HPDE6-E6E7 (cell line): ENCODE results near the gene RAN.
"Not testable (repeated sequence)": the region's sequence is repeated elsewhere in the genome, so short reads cannot be mapped to it uniquely, and the experiment has no call there.

Experiments
- DNase-seq: peaks from one replicate; pipeline ENCODE4 v3.0.0; 2011; ENCODE audit warnings: missing footprints; ENCODE audit errors: extremely low spot score

The RAN gene

DNA sequence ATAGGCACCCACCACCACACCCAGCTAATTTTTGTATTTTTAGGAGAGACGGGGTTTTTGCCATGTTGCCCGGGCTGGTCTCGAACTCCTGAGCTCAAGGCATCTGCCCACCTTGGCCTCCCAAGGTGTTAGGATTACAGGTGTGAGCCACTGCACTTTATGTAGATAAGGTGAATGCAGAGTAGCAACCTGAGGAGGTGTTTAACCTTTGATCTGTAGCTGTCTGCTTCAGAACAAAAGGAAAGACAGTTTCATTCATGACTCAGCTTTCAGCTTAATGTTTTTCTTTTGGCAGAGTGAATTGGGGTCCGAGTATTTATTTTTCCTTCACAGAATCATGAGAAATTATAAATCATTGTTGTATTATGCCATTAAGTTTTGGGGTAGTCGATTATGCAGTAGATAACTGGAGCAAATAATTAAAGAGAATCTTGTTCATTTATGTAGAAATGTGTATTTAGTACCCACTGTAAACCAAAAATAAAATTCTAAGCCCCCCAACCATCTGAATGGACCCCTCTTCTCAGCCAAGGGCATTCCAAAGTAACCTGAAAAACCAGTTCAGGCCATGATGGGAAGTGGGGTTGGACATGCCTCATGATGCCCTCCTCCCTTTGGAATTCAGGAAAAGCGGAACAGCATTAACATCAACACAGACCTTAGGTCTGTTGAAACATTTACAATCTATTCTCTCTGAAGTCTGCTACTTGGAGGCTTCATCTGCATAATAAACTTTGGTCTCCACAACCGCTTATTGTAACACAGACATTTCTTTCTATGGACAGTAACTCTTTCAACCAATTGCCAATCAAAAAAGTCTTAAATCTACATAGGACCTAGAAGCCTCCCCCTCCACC lies 22.1 kb upstream of the RAN start:
- DNase-seq: no peak

DNA sequence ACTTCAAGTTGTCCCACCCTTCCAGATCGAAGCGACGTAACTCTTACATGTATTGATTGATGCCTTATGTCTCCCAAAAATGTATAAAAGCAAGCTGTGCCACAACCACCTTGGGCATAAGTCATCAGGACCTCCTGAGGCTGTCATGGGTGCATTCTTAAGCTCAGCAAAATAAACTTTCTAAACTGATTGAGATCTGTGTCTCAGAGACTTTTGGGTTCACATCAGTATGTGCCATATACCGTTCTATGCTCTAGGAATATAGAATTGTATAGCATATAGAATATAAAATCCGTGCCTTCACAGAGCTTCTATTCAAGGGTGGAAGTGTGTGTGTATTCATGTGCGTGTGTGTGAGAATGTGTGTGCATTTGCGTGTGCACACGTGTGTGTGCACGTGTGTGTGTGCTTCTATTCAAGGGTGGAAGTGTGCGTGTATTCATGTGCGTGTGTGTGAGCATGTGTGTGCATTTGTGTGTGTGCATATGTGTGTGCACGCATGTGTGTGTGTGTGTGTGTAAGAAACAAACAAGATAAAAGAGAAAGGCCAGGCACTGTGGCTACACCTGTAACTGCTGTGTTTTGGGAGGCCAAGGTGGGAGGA lies 21.3 kb upstream of the RAN start:
- DNase-seq: no peak

DNA sequence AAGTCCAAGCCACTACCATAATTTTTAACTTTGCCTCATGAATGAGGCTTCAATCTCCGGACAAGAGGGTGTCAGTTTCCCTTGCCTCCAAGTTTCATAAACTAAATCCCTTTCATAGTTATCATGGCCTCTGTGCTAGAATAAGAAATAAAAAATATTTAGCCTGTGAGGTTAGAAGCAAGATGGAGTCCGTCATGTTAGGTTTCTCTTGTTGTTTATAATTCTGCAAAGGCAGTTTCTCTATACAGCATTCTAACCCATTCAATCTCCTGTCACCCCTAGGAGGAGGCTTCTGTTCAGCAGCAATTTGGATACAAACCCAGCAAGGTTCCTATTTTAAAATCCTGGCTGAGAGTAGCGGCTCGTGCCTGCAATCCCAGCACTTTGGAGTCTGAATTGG lies 15.8 kb upstream of the RAN start:
- no peak for DNase-seq

DNA sequence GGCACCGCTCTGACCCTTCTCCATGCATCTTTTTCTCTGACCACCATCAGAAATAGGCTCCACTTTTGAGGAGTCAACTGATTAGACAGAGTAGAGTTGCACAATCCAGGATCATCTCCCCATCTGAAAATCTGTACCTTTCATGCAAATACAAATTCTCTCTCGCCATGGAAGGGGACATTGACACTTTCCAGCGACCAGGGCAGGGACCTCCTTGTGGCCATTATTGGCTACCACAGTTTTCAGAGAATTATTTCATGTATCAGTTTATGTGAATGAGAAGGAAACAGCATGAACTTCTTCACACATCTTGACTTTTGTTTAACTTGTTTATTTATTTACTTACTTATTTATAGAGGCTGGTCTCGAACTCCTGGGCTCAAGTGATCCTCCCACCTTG lies 13.8 kb upstream of the RAN start:
- no peak for DNase-seq

DNA sequence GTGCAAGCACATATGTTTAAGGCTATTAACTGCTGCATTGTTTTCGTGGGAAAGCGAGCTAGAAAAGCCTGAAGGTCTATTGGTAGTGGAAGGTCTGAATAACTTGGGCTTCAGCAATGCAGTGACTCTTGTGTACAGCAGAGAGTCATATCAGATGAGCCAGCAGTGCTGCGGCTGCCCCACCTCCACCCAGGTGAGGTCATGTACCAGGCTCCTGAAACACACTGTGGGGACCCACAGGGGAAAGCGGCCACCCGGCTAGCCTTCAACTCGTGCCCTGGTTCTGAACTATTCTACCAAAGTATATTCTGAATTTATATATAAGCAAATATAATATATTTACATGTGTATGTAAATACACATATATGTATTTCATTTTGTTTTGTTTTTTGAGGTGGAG lies 12.7 kb upstream of the RAN start:
- DNase-seq: no peak

DNA sequence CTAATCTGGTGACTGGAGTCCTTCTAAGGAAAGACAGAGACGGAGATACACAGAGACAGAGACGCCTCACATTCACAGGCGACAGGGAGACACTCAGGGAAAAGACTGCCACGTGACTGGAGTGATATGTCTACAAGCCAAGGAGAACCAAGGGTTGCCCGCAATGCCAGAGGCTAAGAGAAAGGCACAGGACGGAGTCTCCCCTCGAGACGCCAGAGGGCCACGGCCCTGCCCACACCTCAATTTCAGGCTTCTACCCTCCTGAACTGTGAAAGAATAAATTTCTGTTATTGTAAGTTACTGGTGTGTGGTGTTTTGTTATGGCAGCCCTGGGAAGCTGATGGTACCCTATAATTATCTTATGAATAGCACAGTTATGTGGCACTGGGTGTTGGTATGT lies 11.6 kb upstream of the RAN start:
- no peak for DNase-seq

DNA sequence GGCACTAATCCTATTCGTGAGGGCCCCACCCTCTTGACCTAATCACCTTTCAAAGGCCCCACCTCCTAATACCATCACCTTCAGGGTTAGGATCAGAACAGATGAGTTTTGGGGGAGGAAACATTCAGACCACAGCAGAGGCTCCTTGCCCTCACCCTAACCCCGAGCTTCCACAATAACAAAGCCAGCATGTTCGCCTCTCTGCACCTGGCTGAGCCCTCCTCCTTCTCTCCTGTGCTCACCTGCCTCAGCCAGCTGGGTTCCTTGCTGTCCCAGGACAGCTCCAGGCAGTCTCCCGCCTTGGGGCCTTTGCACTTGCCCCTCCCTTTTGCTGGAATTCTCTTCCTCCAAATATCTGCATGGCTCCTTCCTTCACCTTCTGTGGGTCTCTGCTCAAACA lies 9.7 kb upstream of the RAN start:
- DNase-seq: no peak

DNA sequence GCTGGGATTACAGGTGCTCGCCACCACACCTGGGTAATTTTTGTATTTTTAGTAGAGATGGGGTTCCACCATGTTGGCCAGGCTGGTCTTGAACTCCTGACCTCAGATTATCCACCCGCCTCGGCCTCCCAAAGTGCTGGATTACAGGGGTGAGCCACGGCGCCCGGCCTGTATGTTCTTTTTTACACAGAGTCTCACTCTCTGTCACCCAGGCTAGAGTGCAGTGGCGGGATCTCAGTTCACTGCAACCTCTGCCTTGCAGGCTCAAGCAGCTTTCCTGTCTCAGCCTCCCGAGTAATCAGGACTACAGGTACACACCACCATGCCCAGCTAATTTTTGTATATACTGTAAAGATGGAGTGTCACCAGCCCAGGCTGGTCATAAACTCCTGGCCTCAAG lies 9.1 kb upstream of the RAN start:
- DNase-seq: not testable (repeated sequence)

DNA sequence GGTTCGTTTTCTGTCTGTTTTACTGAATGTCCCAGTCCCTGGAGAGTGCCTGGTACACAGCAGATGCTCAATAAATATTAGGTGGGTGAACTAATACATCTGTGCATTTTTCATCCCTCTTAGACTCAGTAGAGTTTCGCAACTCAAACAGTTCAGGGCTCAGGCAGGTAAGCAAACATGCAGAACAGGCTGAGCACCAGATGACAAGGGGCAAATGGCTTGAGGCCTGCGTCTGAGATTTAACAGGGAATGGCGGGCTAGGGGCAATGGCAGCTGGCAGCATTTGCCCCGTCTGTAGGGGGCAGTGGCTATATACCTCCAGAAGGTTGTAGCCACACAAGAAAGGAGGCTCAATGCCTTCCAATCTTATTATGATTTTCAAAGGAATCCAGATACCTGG lies 8.6 kb upstream of the RAN start:
- DNase-seq: no peak

DNA sequence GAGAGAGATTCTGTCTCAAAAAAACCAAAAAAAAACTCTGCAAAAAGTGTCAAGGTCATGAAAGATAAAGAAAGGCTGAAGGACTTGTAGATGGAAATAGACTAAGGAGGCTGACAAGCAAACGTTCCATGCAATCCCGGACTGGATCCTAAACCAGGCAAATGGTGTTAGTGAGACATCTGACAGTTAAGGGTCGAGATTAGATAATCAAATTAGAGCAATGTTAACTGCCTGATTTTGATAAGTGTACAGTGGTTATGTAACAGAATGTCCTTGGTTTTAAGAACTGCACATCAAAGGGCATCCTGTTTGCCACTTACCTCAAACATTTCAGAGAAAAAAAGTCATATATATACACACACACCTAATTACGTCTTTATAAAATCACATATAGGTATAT lies 3.5 kb upstream of the RAN start:
- DNase-seq: no peak

DNA sequence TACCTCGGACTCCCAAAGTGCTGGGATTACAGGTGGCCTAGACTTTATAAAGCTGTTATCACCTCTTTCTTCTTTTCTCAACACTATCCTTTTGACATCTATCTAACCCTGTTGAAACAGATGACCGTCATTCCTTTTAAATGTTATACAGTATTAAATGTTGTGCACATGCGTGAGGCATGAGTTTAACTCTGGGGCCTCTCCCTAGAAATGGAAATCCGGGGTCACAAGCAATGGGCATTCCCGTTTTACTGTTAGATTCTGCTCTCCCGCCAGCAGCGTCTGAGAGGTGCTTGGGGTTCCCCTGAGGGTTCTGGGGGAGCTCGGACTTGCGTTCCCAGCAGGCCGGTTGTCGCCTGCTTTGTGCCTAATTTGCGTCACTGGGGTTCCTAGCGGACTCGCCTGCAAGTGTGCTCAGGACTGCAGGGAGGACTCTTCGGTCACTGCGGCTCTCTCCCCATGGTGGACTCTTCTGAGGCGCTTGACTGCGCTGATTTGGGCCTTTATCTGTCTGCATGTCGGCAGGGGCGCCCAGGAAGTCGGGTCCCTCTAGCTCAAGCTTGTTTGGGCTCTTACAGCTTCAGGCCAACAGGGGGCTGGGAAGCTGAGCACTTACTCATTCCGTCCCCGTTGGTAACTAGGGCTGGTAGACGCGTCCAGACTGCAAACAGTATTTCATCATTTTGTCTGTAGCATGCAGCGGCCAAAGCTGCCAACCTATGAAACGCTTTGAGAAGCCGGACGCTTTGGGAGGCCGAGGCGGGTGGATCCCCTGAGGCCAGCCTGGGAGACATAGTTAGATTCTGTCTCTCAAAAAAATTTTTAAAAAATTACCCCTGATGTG lies 1.2 kb upstream of the RAN start:
- peak; percentile 88 for DNase-seq

DNA sequence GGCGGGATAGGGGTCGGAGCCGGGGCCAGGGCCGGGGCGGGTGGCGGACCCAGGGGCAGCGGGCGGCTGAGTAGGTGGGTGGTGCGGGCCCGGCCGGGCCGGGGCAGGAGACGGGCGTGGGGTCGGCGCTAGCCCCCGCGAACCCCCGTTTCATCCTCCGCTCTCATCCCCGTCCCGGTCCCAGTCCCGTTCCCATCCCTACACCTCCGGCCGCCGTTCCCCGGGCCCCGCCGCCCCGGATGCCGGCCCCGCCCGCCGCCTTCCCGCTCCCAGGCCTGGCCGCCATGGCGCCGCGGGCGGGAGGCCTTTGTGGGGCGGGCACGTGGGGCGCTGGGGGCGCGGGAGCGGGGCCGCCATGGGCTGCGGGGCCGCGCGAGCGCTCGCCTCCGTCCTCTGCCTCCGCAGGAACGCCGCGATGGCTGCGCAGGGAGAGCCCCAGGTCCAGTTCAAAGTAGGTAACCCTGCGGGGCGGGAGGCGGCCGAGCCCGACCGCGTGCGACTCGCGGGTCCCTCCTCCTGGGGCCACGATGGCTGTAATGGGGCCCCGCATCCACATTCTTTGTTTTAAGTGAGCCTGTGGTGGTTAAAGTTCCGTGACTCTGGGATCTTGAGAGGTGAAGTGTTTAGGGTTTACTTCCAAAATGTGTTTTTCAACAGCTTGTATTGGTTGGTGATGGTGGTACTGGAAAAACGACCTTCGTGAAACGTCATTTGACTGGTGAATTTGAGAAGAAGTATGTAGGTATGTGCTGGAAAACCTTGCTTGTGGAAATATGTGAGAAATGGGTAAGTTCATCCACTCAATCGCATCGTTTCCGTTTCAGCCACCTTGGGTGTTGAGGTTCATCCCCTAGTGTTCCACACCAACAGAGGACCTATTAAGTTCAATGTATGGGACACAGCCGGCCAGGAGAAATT lies 572 bp downstream of the RAN start:
- DNase-seq: no peak

DNA sequence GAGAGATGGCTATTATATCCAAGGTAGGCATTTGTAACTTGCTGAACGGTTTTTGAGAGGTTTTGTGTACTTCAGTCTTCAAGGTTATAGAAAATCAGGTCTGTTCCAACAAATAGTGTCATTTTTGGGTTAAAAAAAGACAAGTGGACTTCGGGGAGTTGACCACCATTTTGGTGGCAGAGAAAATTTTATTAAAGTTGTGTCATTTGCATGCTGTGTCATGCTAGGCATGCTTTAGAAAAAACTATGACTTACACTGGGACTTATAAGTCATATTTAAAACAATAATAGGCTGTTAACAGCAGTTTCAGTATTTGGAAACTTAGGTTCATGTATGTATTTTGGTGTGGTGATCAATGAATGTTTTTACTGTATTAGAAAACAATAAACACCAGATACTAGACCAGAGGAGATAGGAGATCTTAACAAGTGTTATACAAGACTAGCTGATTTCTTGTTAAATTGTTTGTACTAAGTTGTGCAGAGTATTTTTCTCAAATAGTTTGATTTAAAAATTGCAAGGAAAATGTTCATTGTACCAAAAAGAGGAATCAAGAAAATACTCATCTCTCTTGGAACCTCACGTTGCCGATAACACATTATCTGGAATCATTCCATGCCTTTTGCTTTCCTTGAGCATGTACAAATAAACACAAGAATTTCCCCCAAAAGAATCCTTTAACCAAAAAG lies 1.4 kb downstream of the RAN start:
- no peak for DNase-seq

DNA sequence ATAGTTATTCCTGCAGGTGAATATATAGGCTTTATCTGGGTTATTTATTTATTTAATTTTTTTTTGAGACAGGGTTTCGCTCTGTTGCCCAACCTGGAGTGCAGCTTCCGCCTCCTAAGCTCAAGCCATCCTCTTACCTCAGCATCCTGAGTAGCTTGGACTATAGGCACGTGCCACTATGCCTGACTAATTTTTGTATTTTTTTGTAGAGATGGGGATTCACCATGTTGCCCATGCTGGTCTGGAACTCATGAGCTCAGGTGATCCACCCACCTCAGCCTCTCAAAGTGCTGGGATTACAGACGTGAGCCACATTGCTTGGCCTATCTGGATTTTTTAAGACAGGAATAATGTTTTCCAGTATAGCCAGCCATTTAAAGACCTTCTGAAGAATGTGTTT lies 2.0 kb downstream of the RAN start:
- no peak for DNase-seq

DNA sequence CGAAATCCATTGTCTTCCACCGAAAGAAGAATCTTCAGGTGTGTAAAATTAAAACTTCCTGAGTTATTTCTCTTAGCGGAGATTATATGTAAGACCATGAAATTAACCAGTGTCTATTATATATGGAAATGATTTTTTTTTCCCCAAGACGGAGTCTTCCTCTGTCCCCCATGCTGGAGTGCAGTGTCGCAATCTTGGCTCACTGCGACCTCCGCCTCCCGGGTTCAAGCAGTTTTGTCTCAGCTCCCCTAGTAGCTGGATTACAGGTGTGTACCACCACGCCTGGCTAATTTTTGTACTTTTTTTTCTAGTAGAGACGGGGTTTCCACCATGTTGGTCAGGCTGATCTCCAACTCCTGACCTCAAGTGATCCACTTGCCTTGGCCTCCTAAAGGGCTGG lies 2.8 kb downstream of the RAN start:
- DNase-seq: no peak

DNA sequence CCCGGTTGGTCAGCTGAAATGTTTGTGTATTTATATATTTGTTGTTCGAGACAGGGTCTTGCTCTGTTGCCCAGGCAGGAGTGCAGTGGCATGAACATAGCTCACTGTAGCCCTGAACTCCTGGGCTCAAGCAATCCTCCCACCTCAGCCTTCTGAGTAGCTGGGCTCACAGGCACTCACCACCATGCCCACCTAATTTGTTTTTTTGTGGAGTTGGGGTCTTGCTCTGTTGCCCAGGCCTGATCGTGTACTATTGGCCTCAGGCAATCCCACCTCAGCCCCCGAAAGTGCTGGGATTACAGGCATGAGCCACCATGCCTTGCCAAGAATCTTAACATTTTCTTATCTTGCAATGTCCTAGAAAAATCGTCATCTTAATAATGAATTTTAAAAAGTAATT lies 3.3 kb downstream of the RAN start:
- no peak for DNase-seq

DNA sequence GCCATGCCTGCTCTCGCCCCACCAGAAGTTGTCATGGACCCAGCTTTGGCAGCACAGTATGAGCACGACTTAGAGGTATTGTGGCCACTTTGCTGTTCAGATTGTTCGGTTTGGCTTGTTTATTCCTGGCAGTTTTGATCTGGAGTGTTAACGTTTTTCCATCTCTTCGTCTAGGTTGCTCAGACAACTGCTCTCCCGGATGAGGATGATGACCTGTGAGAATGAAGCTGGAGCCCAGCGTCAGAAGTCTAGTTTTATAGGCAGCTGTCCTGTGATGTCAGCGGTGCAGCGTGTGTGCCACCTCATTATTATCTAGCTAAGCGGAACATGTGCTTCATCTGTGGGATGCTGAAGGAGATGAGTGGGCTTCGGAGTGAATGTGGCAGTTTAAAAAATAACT lies 3.8 kb downstream of the RAN start:
- not testable (repeated sequence) for DNase-seq

DNA sequence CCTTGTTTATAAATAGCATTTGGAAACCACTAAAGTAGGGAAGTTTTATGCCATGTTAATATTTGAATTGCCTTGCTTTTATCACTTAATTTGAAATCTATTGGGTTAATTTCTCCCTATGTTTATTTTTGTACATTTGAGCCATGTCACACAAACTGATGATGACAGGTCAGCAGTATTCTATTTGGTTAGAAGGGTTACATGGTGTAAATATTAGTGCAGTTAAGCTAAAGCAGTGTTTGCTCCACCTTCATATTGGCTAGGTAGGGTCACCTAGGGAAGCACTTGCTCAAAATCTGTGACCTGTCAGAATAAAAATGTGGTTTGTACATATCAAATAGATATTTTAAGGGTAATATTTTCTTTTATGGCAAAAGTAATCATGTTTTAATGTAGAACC lies 4.4 kb downstream of the RAN start:
- DNase-seq: no peak

DNA sequence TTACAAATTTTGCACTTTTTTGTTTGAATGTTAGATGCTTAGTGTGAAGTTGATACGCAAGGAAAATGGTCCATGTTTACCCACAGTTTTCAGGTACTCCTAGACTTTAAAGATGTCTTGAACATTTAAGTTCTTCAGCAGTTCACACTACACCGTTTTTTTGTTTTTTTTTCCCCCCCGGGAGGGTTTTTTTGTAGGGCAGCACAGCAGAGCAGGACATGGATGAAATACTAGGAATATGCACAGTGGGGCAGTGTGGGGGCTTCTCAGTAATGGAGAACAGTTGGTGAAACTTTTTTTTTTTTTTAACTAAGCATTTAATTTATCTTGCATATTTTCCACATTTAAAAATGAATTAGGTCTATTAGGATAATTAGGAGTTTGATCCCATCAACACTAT lies 4.9 kb downstream of the RAN start:
- no peak for DNase-seq

DNA sequence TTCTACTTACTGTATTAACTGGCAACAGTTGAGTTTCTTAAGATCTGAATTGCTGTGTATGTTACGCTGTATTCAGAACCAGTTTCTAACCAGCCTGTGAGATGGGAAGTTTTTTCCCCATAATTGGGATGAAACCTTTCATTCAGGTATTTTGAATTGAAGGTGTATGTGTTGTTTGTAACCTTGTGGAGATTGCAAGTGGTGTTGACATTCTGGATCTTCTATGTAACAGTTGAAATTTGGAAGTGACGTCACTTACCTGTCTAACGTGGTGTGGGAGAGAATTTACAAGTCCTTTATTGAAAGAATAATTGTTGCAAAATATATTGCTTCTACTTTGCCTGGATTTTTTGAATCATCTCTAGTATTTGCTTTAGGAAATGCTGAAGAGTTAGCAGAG lies 5.5 kb downstream of the RAN start:
- no peak for DNase-seq
